ENCODE results near the gene ZFAND3. TPM values are rescaled to one million over a fixed set of nuclear protein-coding genes. Genes with fewer than 3 reads are reported as not detected.

The ZFAND3 gene
- total RNA-seq, 1 experiment from 2014 or later: 47.2 TPM

DNA sequence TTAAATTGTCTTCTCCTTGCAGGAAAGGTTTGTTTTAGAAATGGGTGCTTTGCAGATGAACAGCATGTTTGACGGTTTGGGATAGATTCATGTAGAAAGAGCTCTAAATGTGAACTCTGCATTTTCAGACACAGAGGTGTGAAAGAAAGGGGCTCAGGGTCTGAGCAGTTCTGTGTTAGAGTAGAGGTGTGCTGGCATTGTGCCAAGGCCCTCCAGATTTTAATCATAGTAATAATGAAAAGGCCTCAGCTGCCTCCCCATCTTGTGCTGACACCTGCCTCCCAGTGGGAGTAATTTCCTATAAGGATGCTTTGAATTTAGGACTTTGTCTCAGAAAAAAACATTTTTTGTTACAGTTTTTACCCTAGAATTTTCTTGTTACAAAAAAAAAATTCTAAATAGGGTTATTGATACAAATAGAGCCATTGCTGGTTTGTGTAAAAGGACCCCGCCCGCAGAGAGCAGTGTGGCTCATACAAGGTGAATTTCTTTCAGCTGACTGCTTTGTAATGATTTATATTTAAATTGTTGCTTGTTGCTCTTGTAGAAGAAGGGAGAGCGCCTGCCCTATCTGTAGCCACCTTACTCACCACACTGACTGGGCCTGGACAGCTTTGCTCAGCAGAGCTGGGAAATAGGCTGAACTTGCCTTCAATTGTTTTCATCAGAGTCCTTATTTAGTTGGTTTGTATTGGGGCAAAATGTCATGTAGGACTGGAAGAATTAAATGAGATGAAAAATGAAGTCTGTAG is 294.5 kb downstream of the ZFAND3 start:
- no peak for DNase-seq (ENCODE audit: low read depth, low spot score)
- Histone ChIP-seq H4K20me1 (ENCODE audit: insufficient read depth) (no peaks in the 10 kb centered on the region), H2AFZ (ENCODE audit: low read depth, low read length, poor library complexity, severe bottlenecking) (no peak overlapping the region), H3K79me2 (ENCODE audit: insufficient read depth, low read length) (0 out of 2 replicates have a peak, but pooled peaks cover 5% of the 10 kb centered on the region), H3K9me3 (ENCODE audit: control insufficient read depth in 1 of 2, insufficient read depth in 1 of 2, low read depth in 1 of 2, low read length in 2 of 2) (no peaks in the 10 kb centered on the region), H3K4me2 (ENCODE audit: low read length) (no peak overlapping the region), H3K27me3 (ENCODE audit: insufficient read depth, low read length) (no peaks in the 10 kb centered on the region), H3K9ac (ENCODE audit: low read length) (no peak overlapping the region), H3K9me2 (ENCODE audit: insufficient read depth) (no peaks in the 10 kb centered on the region), H3K27ac (ENCODE audit: low read depth, low read length) (no peak overlapping the region), H3K36me3 (ENCODE audit: control insufficient read depth in 1 of 2, insufficient read depth in 2 of 2, low read length in 2 of 2) (no peaks in the 10 kb centered on the region), H3K4me1 (ENCODE audit: control insufficient read depth in 1 of 2, insufficient read depth in 2 of 2, low read length in 2 of 2) (no peaks in the 10 kb centered on the region), H3K4me3 (replicated peaks in 1 of 2; ENCODE audit: low read depth in 1 of 2, low read length in 2 of 2) (no peak overlapping the region)
- no peak for TF ChIP-seq EGR1 (IDR thresholded peaks at IDR 0.05; ENCODE audit: low read depth)
- TF ChIP-seq SRF (IDR thresholded peaks at IDR 0.05; ENCODE audit: low read depth): no peak
- no peak for TF ChIP-seq EZH2 (IDR thresholded peaks at IDR 0.05)
- no peak for TF ChIP-seq ZFX (IDR thresholded peaks at IDR 0.05)
- no peak for TF ChIP-seq POLR2A (IDR thresholded peaks at IDR 0.05; ENCODE audit: borderline replicate concordance, extremely low read depth, insufficient read depth, insufficient read length)
- TF ChIP-seq CBX3 (IDR thresholded peaks at IDR 0.05; ENCODE audit: low read depth): no peak
- TF ChIP-seq ZBTB33 (IDR thresholded peaks at IDR 0.05; ENCODE audit: extremely low read depth, insufficient replicate concordance, low read length): no peak
- TF ChIP-seq TCF7L2 (IDR thresholded peaks at IDR 0.05; ENCODE audit: borderline replicate concordance, extremely low read depth, insufficient read depth, insufficient read length): no peak
- no peak for TF ChIP-seq JUND (IDR thresholded peaks at IDR 0.05)
- TF ChIP-seq FOSL1 (IDR thresholded peaks at IDR 0.05; ENCODE audit: low read depth): no peak
- TF ChIP-seq, protein P1, sequence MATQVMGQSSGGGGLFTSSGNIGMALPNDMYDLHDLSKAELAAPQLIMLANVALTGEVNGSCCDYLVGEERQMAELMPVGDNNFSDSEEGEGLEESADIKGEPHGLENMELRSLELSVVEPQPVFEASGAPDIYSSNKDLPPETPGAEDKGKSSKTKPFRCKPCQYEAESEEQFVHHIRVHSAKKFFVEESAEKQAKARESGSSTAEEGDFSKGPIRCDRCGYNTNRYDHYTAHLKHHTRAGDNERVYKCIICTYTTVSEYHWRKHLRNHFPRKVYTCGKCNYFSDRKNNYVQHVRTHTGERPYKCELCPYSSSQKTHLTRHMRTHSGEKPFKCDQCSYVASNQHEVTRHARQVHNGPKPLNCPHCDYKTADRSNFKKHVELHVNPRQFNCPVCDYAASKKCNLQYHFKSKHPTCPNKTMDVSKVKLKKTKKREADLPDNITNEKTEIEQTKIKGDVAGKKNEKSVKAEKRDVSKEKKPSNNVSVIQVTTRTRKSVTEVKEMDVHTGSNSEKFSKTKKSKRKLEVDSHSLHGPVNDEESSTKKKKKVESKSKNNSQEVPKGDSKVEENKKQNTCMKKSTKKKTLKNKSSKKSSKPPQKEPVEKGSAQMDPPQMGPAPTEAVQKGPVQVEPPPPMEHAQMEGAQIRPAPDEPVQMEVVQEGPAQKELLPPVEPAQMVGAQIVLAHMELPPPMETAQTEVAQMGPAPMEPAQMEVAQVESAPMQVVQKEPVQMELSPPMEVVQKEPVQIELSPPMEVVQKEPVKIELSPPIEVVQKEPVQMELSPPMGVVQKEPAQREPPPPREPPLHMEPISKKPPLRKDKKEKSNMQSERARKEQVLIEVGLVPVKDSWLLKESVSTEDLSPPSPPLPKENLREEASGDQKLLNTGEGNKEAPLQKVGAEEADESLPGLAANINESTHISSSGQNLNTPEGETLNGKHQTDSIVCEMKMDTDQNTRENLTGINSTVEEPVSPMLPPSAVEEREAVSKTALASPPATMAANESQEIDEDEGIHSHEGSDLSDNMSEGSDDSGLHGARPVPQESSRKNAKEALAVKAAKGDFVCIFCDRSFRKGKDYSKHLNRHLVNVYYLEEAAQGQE (IDR thresholded peaks at IDR 0.05; ENCODE audit: low read depth): no peak
- no peak for TF ChIP-seq ELF1 (IDR thresholded peaks at IDR 0.05; ENCODE audit: borderline replicate concordance, low read depth)
- no peak for TF ChIP-seq SP1 (IDR thresholded peaks at IDR 0.05; ENCODE audit: low read depth)
- no peak for TF ChIP-seq RAD21 (IDR thresholded peaks at IDR 0.05; ENCODE audit: low read depth)
- TF ChIP-seq YY1 (IDR thresholded peaks at IDR 0.05; ENCODE audit: extremely low read depth, insufficient replicate concordance, low read depth, low read length): no peak
- TF ChIP-seq CEBPB (IDR thresholded peaks at IDR 0.05; ENCODE audit: low read depth): no peak
- TF ChIP-seq POLR2AphosphoS5 (IDR thresholded peaks at IDR 0.05; ENCODE audit: low read depth, low read length): no peak
- TF ChIP-seq, protein P2, sequence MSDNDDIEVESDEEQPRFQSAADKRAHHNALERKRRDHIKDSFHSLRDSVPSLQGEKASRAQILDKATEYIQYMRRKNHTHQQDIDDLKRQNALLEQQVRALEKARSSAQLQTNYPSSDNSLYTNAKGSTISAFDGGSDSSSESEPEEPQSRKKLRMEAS (IDR thresholded peaks at IDR 0.05): no peak
- TF ChIP-seq ATF3 (IDR thresholded peaks at IDR 0.05): no peak
- TF ChIP-seq SIN3A (IDR thresholded peaks at IDR 0.05; ENCODE audit: low read depth): no peak
- ChIA-PET POLR2A (no interaction called here), RAD21 (ENCODE audit: low non-redundant PET in 1 of 2, low total read pairs in 2 of 2, uncharacterized antibody in 2 of 2, unreplicated experiment in 2 of 2) (no interaction called here), CTCF (no interaction called here)
- ATAC-seq: no peak
- intact Hi-C loops (cut with micrococcal nuclease): no loop called here
- BruUV-seq (replicated peaks): no TSS peak
